K562 (cell line): ENCODE measurements around the gene BIRC3. TPM values are rescaled to one million over a fixed set of nuclear protein-coding genes. Genes with fewer than 3 reads are reported as not detected.

ENCODE experiments used
- ATAC-seq: fragments of 200-7000 bp; cut with Tn5 transposase; 3 replicates; pipeline ENCODE4 v1.9.1; 2020; ENCODE audit warnings: moderate library complexity
- BruUV-seq: library from RNA; stranded (reverse); fragments of 400-500 nt; replicated peaks from 2 replicates; lab custom pipeline; 2021; lab: Mats Ljungman, UMichigan
- CTCF ChIA-PET: fragments of 300-600 bp; formaldehyde crosslinking; extraction: SDS; loops from one replicate; lab custom pipeline; 2021; ENCODE audit warnings: low intra/inter-chr PET ratio; lab: Yijun Ruan, JAX
- POLR2A ChIA-PET: fragments of 300-600, 350-650 bp; sonication (Branson Sonifier 250); formaldehyde crosslinking; extraction: SDS; loops from one replicate; lab custom pipeline; 2021; ENCODE audit warnings: antibody characterized with exemption, inconsistent platforms; lab: Yijun Ruan, JAX
- DNase-seq, 4 experiments: peaks; one replicate each; pipeline versions ENCODE4 v3.0.0 to v3.0.0-alpha.2; 2011 to 2018; ENCODE audit warnings: low spot score in 3 of 4, mixed read lengths in 3 of 4; ENCODE audit errors: extremely low read depth in 1 of 4
- FAIRE-seq: peaks from 2 replicates; lab custom pipeline; 2011; peaks lifted over from hg19 to GRCh38; lab: Jason Lieb, UNC
- H2AFZ ChIP-seq: 2 replicates; pipeline ENCODE4 v1.6.0; 2011; ENCODE audit warnings: low read depth, low read length, control low read depth, inconsistent platforms
- H3K27ac ChIP-seq: fragments of 200-600 bp; 3 replicates; pipeline ENCODE4 v1.8.0; 2011; ENCODE audit warnings: low read depth, mild to moderate bottlenecking, control low read depth, inconsistent platforms, low read length, moderate library complexity, mixed read lengths; ENCODE audit errors: extremely low read depth
- H3K27me3 ChIP-seq, 2 experiments: fragments of 300-600 bp in 1 of 2; 2 replicates in 1 of 2; 3 replicates in 1 of 2; pipeline versions ENCODE4 v1.6.0 to v1.8.0; 2011; ENCODE audit warnings: inconsistent platforms in 2 of 2, low read length in 2 of 2, mild to moderate bottlenecking in 1 of 2, mixed read lengths in 1 of 2, moderate library complexity in 1 of 2; ENCODE audit not compliant: control insufficient read depth in 2 of 2, insufficient read depth in 2 of 2
- H3K36me3 ChIP-seq: fragments of 300-600 bp; 3 replicates; pipeline ENCODE4 v1.8.0; 2011; ENCODE audit warnings: mild to moderate bottlenecking, low read length, inconsistent platforms; ENCODE audit not compliant: control insufficient read depth, insufficient read depth
- H3K4me1 ChIP-seq, 2 experiments: fragments of 200-600 bp in 1 of 2; replicated peaks in 1 of 2; 2 replicates in 1 of 2; 3 replicates in 1 of 2; pipeline versions ENCODE4 v1.5.1 to v1.8.0; 2011; ENCODE audit warnings: inconsistent platforms in 2 of 2, low read length in 2 of 2, mild to moderate bottlenecking in 1 of 2, mixed read lengths in 1 of 2, moderate library complexity in 1 of 2; ENCODE audit not compliant: control insufficient read depth in 2 of 2, insufficient read depth in 2 of 2
- H3K4me2 ChIP-seq: 2 replicates; pipeline ENCODE4 v1.6.1; 2011; ENCODE audit warnings: low read length, control low read depth, inconsistent platforms, mixed read lengths; ENCODE audit not compliant: insufficient read depth
- H3K4me3 ChIP-seq: fragments of 200-600 bp; sonication (generic), shearing (Covaris generic); 2 replicates; pipeline ENCODE4 v1.5.1; 2016; ENCODE audit warnings: control low read depth, inconsistent platforms
- H3K79me2 ChIP-seq: fragments of 200-600 bp; 3 replicates; pipeline ENCODE4 v1.8.0; 2011; ENCODE audit warnings: low read length, inconsistent platforms; ENCODE audit not compliant: control insufficient read depth, insufficient read depth
- H3K9ac ChIP-seq, 2 experiments: 2 replicates each; pipeline versions ENCODE4 v1.6.0 to v1.6.1; 2011; ENCODE audit warnings: low read depth in 2 of 2, low read length in 2 of 2, control low read depth in 1 of 2, inconsistent platforms in 1 of 2, mild to moderate bottlenecking in 1 of 2, mixed read lengths in 1 of 2; ENCODE audit not compliant: insufficient read depth in 1 of 2
- H3K9me1 ChIP-seq: one replicate; pipeline ENCODE4 v1.6.0; 2011; ENCODE audit warnings: inconsistent platforms, mild to moderate bottlenecking, low read length, moderate library complexity; ENCODE audit not compliant: control insufficient read depth, insufficient read depth
- H3K9me3 ChIP-seq: replicated peaks from 2 replicates; pipeline ENCODE4 v1.5.1; 2011; ENCODE audit warnings: low read depth, low read length, inconsistent platforms; ENCODE audit not compliant: control insufficient read depth, insufficient read depth
- H4K20me1 ChIP-seq: replicated peaks from 2 replicates; pipeline ENCODE4 v1.6.1; 2011; ENCODE audit warnings: low read length, inconsistent platforms, mixed read lengths; ENCODE audit not compliant: control insufficient read depth, insufficient read depth
- ARHGAP35 ChIP-seq: fragments of 450-650 bp; IDR thresholded peaks from 2 replicates; pipeline ENCODE4 v1.6.1; 2018; ENCODE audit not compliant: partially characterized antibody
- CSDE1 ChIP-seq, 2 experiments: fragments of 450-650 bp; IDR thresholded peaks; 2 replicates each; pipeline ENCODE4 v1.6.1; 2016; ENCODE audit warnings: mild to moderate bottlenecking in 1 of 2
- DIDO1 ChIP-seq: fragments of 450-650 bp; IDR thresholded peaks from 2 replicates; pipeline ENCODE4 v1.6.1; 2016; ENCODE audit warnings: low read depth, missing biosample characterization, missing genetic modification characterization
- HIVEP1 ChIP-seq: fragments of 250-450 bp; sonication (Bioruptor Pico); IDR thresholded peaks from 2 replicates; pipeline ENCODE4 v1.4.0; 2020; ENCODE audit warnings: mild to moderate bottlenecking
- HNRNPK ChIP-seq: fragments of 200-400 bp; formaldehyde crosslinking; IDR thresholded peaks from one replicate; pipeline ENCODE4 v1.6.1; 2018; ENCODE audit warnings: mild to moderate bottlenecking, low read depth, low read length; ENCODE audit not compliant: poor library complexity, severe bottlenecking
- MYBL2 ChIP-seq, 2 experiments: fragments of 450-650 bp in 1 of 2; sonication (generic) in 1 of 2; formaldehyde crosslinking in 1 of 2; IDR thresholded peaks; 2 replicates each; pipeline versions ENCODE4 v1.6.1 to v1.8.1; 2017 to 2022; ENCODE audit warnings: borderline replicate concordance in 1 of 2, inconsistent platforms in 1 of 2, low read depth in 1 of 2, mild to moderate bottlenecking in 1 of 2, missing genetic modification reagents in 1 of 2, moderate library complexity in 1 of 2
- POU5F1 ChIP-seq: fragments of 150-350 bp; IDR thresholded peaks from 2 replicates; pipeline ENCODE4 v1.6.1; 2014; ENCODE audit warnings: borderline replicate concordance, low read length, low read depth, mild to moderate bottlenecking; ENCODE audit not compliant: partially characterized antibody
- RBM22 ChIP-seq: fragments of 200-400 bp; formaldehyde crosslinking; IDR thresholded peaks from 2 replicates; pipeline ENCODE4 v1.6.1; 2018; ENCODE audit warnings: low read length, low read depth; ENCODE audit not compliant: poor library complexity, severe bottlenecking
- ZNF764 ChIP-seq: fragments of 250-450 bp; sonication (Bioruptor Pico); IDR thresholded peaks from 2 replicates; pipeline ENCODE4 v1.4.0; 2020; ENCODE audit warnings: low read depth, mild to moderate bottlenecking, moderate library complexity
- WGBS: fragments of 100-300 bp; shearing (Covaris generic); methylation state at CpG from one replicate; pipeline ENCODE4 v1.1.6; 2016; ENCODE audit warnings: low coverage, mixed read lengths; ENCODE audit not compliant: insufficient coverage; ENCODE audit errors: missing lambda C conversion rate; 5-methylcytosine and 5-hydroxymethylcytosine counted together
- in situ Hi-C: fragments of 300-500 bp; cut with MboI; formaldehyde crosslinking; loops from 4 replicates; pipeline ENCODE4 v1.15.0; 2018; ENCODE audit warnings: inconsistent platforms, mixed read lengths
- intact Hi-C: fragments of 100-400 bp; cut with micrococcal nuclease; formaldehyde crosslinking; loops from 2 replicates; pipeline ENCODE4 v1.14.2; 2022
- polyA plus RNA-seq, 8 experiments: library from polyadenylated mRNA; depleted of rRNA in 4 of 8; stranded (reverse) in 5 of 8; unstranded in 3 of 8; fragments of >200 nt; fragmentation: Nextera tagmentation in 2 of 8; fragmentation: Illumina TruSeq in 1 of 8; extraction: Ambion mirVana in 2 of 8; extraction: Trizol in 1 of 8; gene quantifications; 2 replicates each; pipeline versions ENCODE4 v1.2.1 to v1.2.3, GENCODE V29; 2011 to 2014; ENCODE audit warnings: inconsistent platforms in 1 of 8, missing spikeins in 1 of 8
- total RNA-seq, 7 experiments: library from RNA; depleted of rRNA in 6 of 7; stranded (reverse); fragments of >200 nt in 6 of 7; fragmentation: Illumina TruSeq in 2 of 7; extraction: Trizol in 2 of 7; gene quantifications; 2 replicates each; pipeline versions ENCODE4 v1.2.1 to v1.2.3, GENCODE V29; 2011 to 2021; ENCODE audit warnings: low replicate concordance in 1 of 7
- TF ChIP-seq, protein P1 (sequence below): fragments of 250-450 bp; sonication (Bioruptor Pico); IDR thresholded peaks from 2 replicates; pipeline ENCODE4 v1.4.0; 2020
- TF ChIP-seq, protein P2 (sequence below): fragments of 250-450 bp; sonication (Bioruptor Pico); IDR thresholded peaks from 2 replicates; pipeline ENCODE4 v1.8.0; 2021; ENCODE audit warnings: borderline replicate concordance, mild to moderate bottlenecking, moderate library complexity; ENCODE audit not compliant: poor library complexity, severe bottlenecking
- TF ChIP-seq, protein P3 (sequence below): fragments of 450-650 bp; IDR thresholded peaks from 2 replicates; pipeline ENCODE4 v1.6.1; 2017; ENCODE audit warnings: antibody characterized with exemption

Gene BIRC3
- total and polyA plus RNA-seq, 9 of the 15 experiments (the other 6 are each of a cell fraction or from before 2014, with no cell fraction given): 0.08 to 0.42 (median 0.18) TPM

DNA sequence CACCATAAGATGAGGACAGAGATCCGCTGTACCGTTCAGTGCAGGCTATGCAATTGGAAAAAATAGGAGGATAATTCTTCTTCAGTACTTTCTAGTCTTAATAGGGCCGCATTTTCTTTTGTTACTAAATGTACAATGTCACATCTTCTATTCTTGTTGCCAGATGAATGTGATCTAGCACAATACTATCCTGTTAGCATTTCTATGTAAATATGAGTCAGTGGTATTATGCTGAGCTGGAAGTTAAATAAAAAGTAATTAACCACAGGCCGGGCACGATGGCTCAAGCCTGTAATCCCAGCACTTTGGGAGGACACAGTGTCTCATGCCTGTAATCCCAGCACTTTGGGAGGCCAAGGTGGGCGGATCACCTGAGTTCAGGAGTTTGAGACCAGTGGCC is 24.4 kb upstream of the BIRC3 start:
- BruUV-seq: no TSS peak
- H3K9ac ChIP-seq: no peak overlapping the region
- intact Hi-C loops: no loop called here
- TF ChIP-seq, protein P1, sequence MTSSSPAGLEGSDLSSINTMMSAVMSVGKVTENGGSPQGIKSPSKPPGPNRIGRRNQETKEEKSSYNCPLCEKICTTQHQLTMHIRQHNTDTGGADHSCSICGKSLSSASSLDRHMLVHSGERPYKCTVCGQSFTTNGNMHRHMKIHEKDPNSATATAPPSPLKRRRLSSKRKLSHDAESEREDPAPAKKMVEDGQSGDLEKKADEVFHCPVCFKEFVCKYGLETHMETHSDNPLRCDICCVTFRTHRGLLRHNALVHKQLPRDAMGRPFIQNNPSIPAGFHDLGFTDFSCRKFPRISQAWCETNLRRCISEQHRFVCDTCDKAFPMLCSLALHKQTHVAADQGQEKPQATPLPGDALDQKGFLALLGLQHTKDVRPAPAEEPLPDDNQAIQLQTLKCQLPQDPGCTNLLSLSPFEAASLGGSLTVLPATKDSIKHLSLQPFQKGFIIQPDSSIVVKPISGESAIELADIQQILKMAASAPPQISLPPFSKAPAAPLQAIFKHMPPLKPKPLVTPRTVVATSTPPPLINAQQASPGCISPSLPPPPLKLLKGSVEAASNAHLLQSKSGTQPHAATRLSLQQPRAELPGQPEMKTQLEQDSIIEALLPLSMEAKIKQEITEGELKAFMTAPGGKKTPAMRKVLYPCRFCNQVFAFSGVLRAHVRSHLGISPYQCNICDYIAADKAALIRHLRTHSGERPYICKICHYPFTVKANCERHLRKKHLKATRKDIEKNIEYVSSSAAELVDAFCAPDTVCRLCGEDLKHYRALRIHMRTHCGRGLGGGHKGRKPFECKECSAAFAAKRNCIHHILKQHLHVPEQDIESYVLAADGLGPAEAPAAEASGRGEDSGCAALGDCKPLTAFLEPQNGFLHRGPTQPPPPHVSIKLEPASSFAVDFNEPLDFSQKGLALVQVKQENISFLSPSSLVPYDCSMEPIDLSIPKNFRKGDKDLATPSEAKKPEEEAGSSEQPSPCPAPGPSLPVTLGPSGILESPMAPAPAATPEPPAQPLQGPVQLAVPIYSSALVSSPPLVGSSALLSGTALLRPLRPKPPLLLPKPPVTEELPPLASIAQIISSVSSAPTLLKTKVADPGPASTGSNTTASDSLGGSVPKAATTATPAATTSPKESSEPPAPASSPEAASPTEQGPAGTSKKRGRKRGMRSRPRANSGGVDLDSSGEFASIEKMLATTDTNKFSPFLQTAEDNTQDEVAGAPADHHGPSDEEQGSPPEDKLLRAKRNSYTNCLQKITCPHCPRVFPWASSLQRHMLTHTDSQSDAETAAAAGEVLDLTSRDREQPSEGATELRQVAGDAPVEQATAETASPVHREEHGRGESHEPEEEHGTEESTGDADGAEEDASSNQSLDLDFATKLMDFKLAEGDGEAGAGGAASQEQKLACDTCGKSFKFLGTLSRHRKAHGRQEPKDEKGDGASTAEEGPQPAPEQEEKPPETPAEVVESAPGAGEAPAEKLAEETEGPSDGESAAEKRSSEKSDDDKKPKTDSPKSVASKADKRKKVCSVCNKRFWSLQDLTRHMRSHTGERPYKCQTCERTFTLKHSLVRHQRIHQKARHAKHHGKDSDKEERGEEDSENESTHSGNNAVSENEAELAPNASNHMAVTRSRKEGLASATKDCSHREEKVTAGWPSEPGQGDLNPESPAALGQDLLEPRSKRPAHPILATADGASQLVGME (CRISPR knock-in tag): no peak
- TF ChIP-seq, protein P2, sequence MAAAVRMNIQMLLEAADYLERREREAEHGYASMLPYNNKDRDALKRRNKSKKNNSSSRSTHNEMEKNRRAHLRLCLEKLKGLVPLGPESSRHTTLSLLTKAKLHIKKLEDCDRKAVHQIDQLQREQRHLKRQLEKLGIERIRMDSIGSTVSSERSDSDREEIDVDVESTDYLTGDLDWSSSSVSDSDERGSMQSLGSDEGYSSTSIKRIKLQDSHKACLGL (CRISPR knock-in tag): no peak
- TF ChIP-seq HIVEP1 (CRISPR knock-in tag): no peak
- no peak for TF ChIP-seq DIDO1 (tag)
- no peak for TF ChIP-seq HNRNPK
- no peak for TF ChIP-seq RBM22
- TF ChIP-seq, protein P3, sequence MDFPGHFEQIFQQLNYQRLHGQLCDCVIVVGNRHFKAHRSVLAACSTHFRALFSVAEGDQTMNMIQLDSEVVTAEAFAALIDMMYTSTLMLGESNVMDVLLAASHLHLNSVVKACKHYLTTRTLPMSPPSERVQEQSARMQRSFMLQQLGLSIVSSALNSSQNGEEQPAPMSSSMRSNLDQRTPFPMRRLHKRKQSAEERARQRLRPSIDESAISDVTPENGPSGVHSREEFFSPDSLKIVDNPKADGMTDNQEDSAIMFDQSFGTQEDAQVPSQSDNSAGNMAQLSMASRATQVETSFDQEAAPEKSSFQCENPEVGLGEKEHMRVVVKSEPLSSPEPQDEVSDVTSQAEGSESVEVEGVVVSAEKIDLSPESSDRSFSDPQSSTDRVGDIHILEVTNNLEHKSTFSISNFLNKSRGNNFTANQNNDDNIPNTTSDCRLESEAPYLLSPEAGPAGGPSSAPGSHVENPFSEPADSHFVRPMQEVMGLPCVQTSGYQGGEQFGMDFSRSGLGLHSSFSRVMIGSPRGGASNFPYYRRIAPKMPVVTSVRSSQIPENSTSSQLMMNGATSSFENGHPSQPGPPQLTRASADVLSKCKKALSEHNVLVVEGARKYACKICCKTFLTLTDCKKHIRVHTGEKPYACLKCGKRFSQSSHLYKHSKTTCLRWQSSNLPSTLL: no peak
- TF ChIP-seq CSDE1 (IDR thresholded peaks at IDR 0.05): no peak
- TF ChIP-seq ARHGAP35: no peak
- no peak for TF ChIP-seq ZNF764 (CRISPR knock-in tag)
- TF ChIP-seq POU5F1: no peak
- TF ChIP-seq MYBL2 (IDR thresholded peaks at IDR 0.05; ENCODE audit: low read depth): no peak
- TF ChIP-seq MYBL2 (CRISPR knock-in tag; IDR thresholded peaks at IDR 0.05; ENCODE audit: borderline replicate concordance): no peak

More for the DNA sequence above, 24.4 kb upstream of the BIRC3 start:
- CTCF ChIA-PET: interaction anchor here (0.6 kb wide), 1 partner anchor 220 kb away, joined by 5 read pairs; no protein-coding TSS in a partner anchor
- WGBS: 5% methylated on average over 5 of the region's 6 CpGs
- no peaks in the 10 kb centered on the region for H3K9me1 ChIP-seq
- H3K79me2 ChIP-seq: no peaks in the 10 kb centered on the region
- no peak for DNase-seq
- H4K20me1 ChIP-seq: no peaks in the 10 kb centered on the region
- FAIRE-seq: no peak
- in situ Hi-C loops: no loop called here
- H3K27me3 ChIP-seq: peaks cover 0 to 5% of the 10 kb centered on the region in 2 experiments; a peak in 2 of 5 replicates
- no peak overlapping the region for H3K4me3 ChIP-seq
- POLR2A ChIA-PET: no interaction called here
- no peaks in the 10 kb centered on the region for H3K36me3 ChIP-seq
- no peak overlapping the region for H2AFZ ChIP-seq
- H3K4me1 ChIP-seq: no peaks in the 10 kb centered on the region; a peak in 3 of 5 replicates
- no peak overlapping the region for H3K27ac ChIP-seq
- H3K4me2 ChIP-seq: no peak overlapping the region
- H3K9me3 ChIP-seq: no peaks in the 10 kb centered on the region
- ATAC-seq: no peak
